Bronchial epithelial cell (primary cell): ENCODE measurements around the gene CYS1. TPM values are rescaled to one million over a fixed set of nuclear protein-coding genes. Genes with fewer than 3 reads are reported as not detected.

Experiments
- DNase-seq: peaks from one replicate; pipeline ENCODE4 v3.0.0-alpha.2; 2010; ENCODE audit warnings: low read depth
- FAIRE-seq: peaks from 2 replicates; lab custom pipeline; 2011; peaks lifted over from hg19 to GRCh38; lab: Jason Lieb, UNC
- H3K27me3 ChIP-seq: 2 replicates; pipeline ENCODE4 v1.5.1; 2011; ENCODE audit warnings: low read length; ENCODE audit not compliant: control insufficient read depth, insufficient read depth
- H3K36me3 ChIP-seq: 2 replicates; pipeline ENCODE4 v1.5.1; 2011; ENCODE audit warnings: low read length; ENCODE audit not compliant: control insufficient read depth, insufficient read depth
- H3K4me3 ChIP-seq: 2 replicates; pipeline ENCODE4 v1.5.1; 2011; ENCODE audit warnings: mild to moderate bottlenecking, low read depth, low read length, control low read depth
- CTCF ChIP-seq: IDR thresholded peaks from 2 replicates; pipeline ENCODE4 v1.5.1; 2011; ENCODE audit warnings: mild to moderate bottlenecking, moderate library complexity, low read length, control low read depth, inconsistent platforms; ENCODE audit not compliant: insufficient read depth, severe bottlenecking
- total RNA-seq: library from RNA; depleted of rRNA; stranded (reverse); fragments of >200 nt; gene quantifications from 2 replicates; pipeline ENCODE4 v1.2.1, GENCODE V29; 2014

CYS1 gene
- total RNA-seq, 1 donor from 2014 or later = 0.26 TPM

GRCh38 chr2:10008809-10009176 is 71.4 kb downstream of the CYS1 start:
- no peaks in the 10 kb centered on the region for H3K36me3 ChIP-seq
- no peaks in the 10 kb centered on the region for H3K27me3 ChIP-seq
- TF ChIP-seq CTCF = no peak
- DNase-seq (no peak), FAIRE-seq (no peak)
- H3K4me3 ChIP-seq = no peak overlapping the region

GRCh38 chr2:10007921-10008808 is 72.0 kb downstream of the CYS1 start:
- no peak overlapping the region for H3K4me3 ChIP-seq
- TF ChIP-seq CTCF = no peak
- no peaks in the 10 kb centered on the region for H3K27me3 ChIP-seq
- DNase-seq (no peak), FAIRE-seq (no peak)
- no peaks in the 10 kb centered on the region for H3K36me3 ChIP-seq

GRCh38 chr2:10007435-10007834 is 72.8 kb downstream of the CYS1 start:
- FAIRE-seq (no peak), DNase-seq (no peak)
- H3K27me3 ChIP-seq = no peaks in the 10 kb centered on the region
- H3K4me3 ChIP-seq = no peak overlapping the region
- no peak for TF ChIP-seq CTCF
- H3K36me3 ChIP-seq = peaks cover 3% of the 10 kb centered on the region

Other genes with a start within 250 kb of the CYS1 start
- 28.7 and 30.5 TPM in 2 replicates for gene TAF1B, start 236.9 kb downstream of the CYS1 start, total RNA-seq
- 25.5 and 85.5 TPM in 2 replicates for gene GRHL1, start 128.7 kb downstream of the CYS1 start, total RNA-seq
- gene KLF11, start 36.9 kb downstream of the CYS1 start, total RNA-seq = 5.6 and 6.6 TPM in 2 replicates
- gene RRM2, start 42.3 kb upstream of the CYS1 start, total RNA-seq = 1.0 and 1.8 TPM in 2 replicates
- 9.0 and 10.1 TPM in 2 replicates for gene HPCAL1, start 222.5 kb upstream of the CYS1 start, total RNA-seq